Esophagus muscularis mucosa (tissue), 4 donors: ENCODE measurements around the gene ZIC4.

Source experiments
- CTCF ChIP-seq, 3 experiments: fragments of 200-600 bp in 2 of 3; fragments of 450-650 bp in 1 of 3; sonication (generic) in 2 of 3; IDR thresholded peaks; one replicate each; pipeline ENCODE4 v1.5.1; 2017 to 2019; ENCODE audit warnings: antibody characterized with exemption in 3 of 3, mild to moderate bottlenecking in 2 of 3, moderate library complexity in 1 of 3
- EP300 ChIP-seq: sonication (generic); formaldehyde crosslinking; IDR thresholded peaks from one replicate; pipeline ENCODE4 v1.6.1; 2017; ENCODE audit warnings: antibody characterized with exemption
- POLR2A ChIP-seq: fragments of 450-650 bp; IDR thresholded peaks from one replicate; pipeline ENCODE4 v1.6.1; 2017; ENCODE audit warnings: antibody characterized with exemption, moderate library complexity, mild to moderate bottlenecking, low read depth
- POLR2AphosphoS5 ChIP-seq, 2 donors: sonication (generic); formaldehyde crosslinking; IDR thresholded peaks; one replicate each; pipeline ENCODE4 v1.6.1; 2017; ENCODE audit warnings: antibody characterized with exemption in 2 of 2

- TF ChIP-seq CTCF (IDR thresholded peaks at IDR 0.05) = no peak
- no peak for TF ChIP-seq EP300
- TF ChIP-seq POLR2A = no peak
- TF ChIP-seq POLR2AphosphoS5 (IDR thresholded peaks at IDR 0.05) = no peak
Measured at GRCh38 chr3:147396712-147397046, 9.7 kb downstream of the ZIC4 start.
